Breast epithelium (tissue), 3 donors: ENCODE results near the gene POLR2E.

ENCODE experiments used
- POLR2A ChIP-seq: fragments of 450-650 bp; IDR thresholded peaks from one replicate; pipeline ENCODE4 v1.6.1; 2016; ENCODE audit warnings: antibody characterized with exemption, mild to moderate bottlenecking, moderate library complexity
- POLR2AphosphoS5 ChIP-seq, 3 donors: sonication (generic); formaldehyde crosslinking; IDR thresholded peaks; one replicate each; pipeline ENCODE4 v1.6.1; 2017; ENCODE audit warnings: antibody characterized with exemption in 3 of 3

GRCh38 chr19:1128106-1128505 lies 32.9 kb upstream of the POLR2E start:
- TF ChIP-seq POLR2A (no peak), POLR2AphosphoS5 (IDR thresholded peaks at IDR 0.05) (no peak)
